HCT116 (cell line): Measurements from ENCODE around the gene CALR. TPM values are rescaled to one million over a fixed set of nuclear protein-coding genes. Genes with fewer than 3 reads are reported as not detected.

Experiments used
- ATAC-seq: fragments of 200-7000 bp; cut with Tn5 transposase; 2 replicates; pipeline ENCODE4 v1.9.1; 2020; ENCODE audit warnings: mild to moderate bottlenecking, moderate library complexity
- BruUV-seq: library from RNA; stranded (reverse); fragments of 400-500 nt; replicated peaks from 2 replicates; lab custom pipeline; 2021; lab: Mats Ljungman, UMichigan
- CTCF ChIA-PET: fragments of 300-600 bp; sonication (Branson Sonifier 250); formaldehyde crosslinking; loops from one replicate; lab custom pipeline; 2021; ENCODE audit warnings: antibody characterized with exemption; lab: Charles Lee
- POLR2A ChIA-PET: fragments of 300-600, 350-600 bp; sonication (Branson Sonifier 250); formaldehyde crosslinking; loops from one replicate; lab custom pipeline; 2021; ENCODE audit warnings: antibody characterized with exemption; lab: Charles Lee
- RAD21 ChIA-PET, 2 experiments: fragments of 300-600 bp; sonication (Branson Sonifier 250); formaldehyde crosslinking; loops; one replicate each; lab custom pipeline; 2023; ENCODE audit warnings: low total read pairs in 2 of 2; ENCODE audit not compliant: uncharacterized antibody in 2 of 2, unreplicated experiment in 2 of 2, low non-redundant PET in 1 of 2; lab: Charles Lee
- DNase-seq: peaks from one replicate; pipeline ENCODE4 v3.0.0-alpha.2; 2010; ENCODE audit warnings: low read depth, low spot score
- H2AFZ ChIP-seq: fragments of 200-600 bp; shearing (Covaris generic), sonication (generic); 2 replicates; pipeline ENCODE4 v1.6.1; 2017; ENCODE audit warnings: low read depth, mixed run types, mixed read lengths, antibody characterized with exemption, low read length; ENCODE audit not compliant: poor library complexity, severe bottlenecking
- H3K27ac ChIP-seq: 2 replicates; pipeline ENCODE4 v1.5.1; 2012; ENCODE audit warnings: low read depth, low read length
- H3K27me3 ChIP-seq: fragments of 200-600 bp; sonication (generic); 2 replicates; pipeline ENCODE4 v1.6.1; 2016; ENCODE audit warnings: mixed run types, low read length, mixed read lengths; ENCODE audit not compliant: insufficient read depth
- H3K36me3 ChIP-seq, 2 experiments: fragments of 200-500 bp in 1 of 2; fragments of 200-600 bp in 1 of 2; sonication (Bioruptor generic) in 1 of 2; sonication (generic) in 1 of 2; 2 replicates each; pipeline versions ENCODE4 v1.5.1 to v1.6.1; 2014 to 2016; ENCODE audit warnings: low read length in 2 of 2, inconsistent platforms in 1 of 2, mixed read lengths in 1 of 2, mixed run types in 1 of 2; ENCODE audit not compliant: insufficient read depth in 2 of 2, control insufficient read depth in 1 of 2
- H3K4me1 ChIP-seq, 2 experiments: fragments of 200-600 bp in 1 of 2; sonication (generic) in 1 of 2; 2 replicates each; pipeline versions ENCODE4 v1.5.1 to v1.6.1; 2012 to 2017; ENCODE audit warnings: low read length in 2 of 2, inconsistent platforms in 1 of 2, mild to moderate bottlenecking in 1 of 2, mixed read lengths in 1 of 2, mixed run types in 1 of 2, moderate library complexity in 1 of 2; ENCODE audit not compliant: insufficient read depth in 2 of 2, control insufficient read depth in 1 of 2
- H3K4me2 ChIP-seq: fragments of 200-600 bp; sonication (generic); 2 replicates; pipeline ENCODE4 v1.6.1; 2017; ENCODE audit warnings: mixed run types, low read length, mixed read lengths
- H3K4me3 ChIP-seq, 2 experiments: fragments of 200-600 bp in 1 of 2; sonication (generic) in 1 of 2; replicated peaks in 1 of 2; 2 replicates each; pipeline ENCODE4 v1.5.1; 2011 to 2016; ENCODE audit warnings: low read length in 2 of 2, control low read depth in 1 of 2, low read depth in 1 of 2, mild to moderate bottlenecking in 1 of 2, mixed read lengths in 1 of 2, mixed run types in 1 of 2
- H3K79me2 ChIP-seq: fragments of 200-600 bp; sonication (generic); 2 replicates; pipeline ENCODE4 v1.6.1; 2017; ENCODE audit warnings: mild to moderate bottlenecking, mixed run types, low read length, moderate library complexity, mixed read lengths; ENCODE audit not compliant: insufficient read depth
- H3K9ac ChIP-seq: fragments of 200-600 bp; sonication (generic); 2 replicates; pipeline ENCODE4 v1.6.1; 2016; ENCODE audit warnings: low read length, mixed read lengths
- H3K9me2 ChIP-seq: fragments of 200-600 bp; sonication (generic), shearing (Covaris generic); 2 replicates; pipeline ENCODE4 v1.6.1; 2017; ENCODE audit warnings: mixed run types, mild to moderate bottlenecking, moderate library complexity; ENCODE audit not compliant: insufficient read depth
- H3K9me3 ChIP-seq, 2 experiments: fragments of 200-500 bp in 1 of 2; fragments of 200-600 bp in 1 of 2; sonication (Bioruptor generic) in 1 of 2; sonication (generic) in 1 of 2; 2 replicates each; pipeline ENCODE4 v1.6.1; 2014 to 2017; ENCODE audit warnings: low read length in 2 of 2, mixed read lengths in 2 of 2, inconsistent platforms in 1 of 2, low read depth in 1 of 2, mild to moderate bottlenecking in 1 of 2, mixed run types in 1 of 2, moderate library complexity in 1 of 2; ENCODE audit not compliant: control insufficient read depth in 1 of 2, insufficient read depth in 1 of 2
- H4K20me1 ChIP-seq: fragments of 200-600 bp; sonication (generic), shearing (Covaris generic); 2 replicates; pipeline ENCODE4 v1.6.1; 2017; ENCODE audit warnings: mixed run types, mild to moderate bottlenecking, moderate library complexity; ENCODE audit not compliant: insufficient read depth
- CBX3 ChIP-seq: IDR thresholded peaks from 2 replicates; pipeline ENCODE4 v1.6.1; 2012; ENCODE audit warnings: low read depth
- EGR1 ChIP-seq: IDR thresholded peaks from 2 replicates; pipeline ENCODE4 v1.6.1; 2012; ENCODE audit warnings: low read depth
- EZH2 ChIP-seq: fragments of 200-600 bp; sonication (generic); IDR thresholded peaks from 2 replicates; pipeline ENCODE4 v1.6.1; 2017; ENCODE audit warnings: antibody characterized with exemption, mixed run types
- EZH2phosphoT487 ChIP-seq: fragments of 200-600 bp; IDR thresholded peaks from 2 replicates; pipeline ENCODE4 v1.6.1; 2018; ENCODE audit warnings: antibody characterized with exemption, borderline replicate concordance
- FOSL1 ChIP-seq: IDR thresholded peaks from 2 replicates; pipeline ENCODE4 v1.6.1; 2012; ENCODE audit warnings: low read depth
- JUND ChIP-seq: IDR thresholded peaks from 2 replicates; pipeline ENCODE4 v1.6.1; 2012
- POLR2A ChIP-seq: IDR thresholded peaks from 2 replicates; pipeline ENCODE4 v1.7.0; 2011; ENCODE audit warnings: borderline replicate concordance; ENCODE audit not compliant: insufficient read depth, insufficient read length; ENCODE audit errors: extremely low read depth
- SIN3A ChIP-seq: IDR thresholded peaks from 2 replicates; pipeline ENCODE4 v1.6.1; 2012; ENCODE audit warnings: low read depth
- SP1 ChIP-seq: IDR thresholded peaks from 2 replicates; pipeline ENCODE4 v1.6.1; 2012; ENCODE audit warnings: low read depth
- YY1 ChIP-seq: IDR thresholded peaks from 2 replicates; pipeline ENCODE4 v1.6.1; 2011; ENCODE audit warnings: low read length, low read depth, moderate library complexity, mild to moderate bottlenecking; ENCODE audit not compliant: insufficient replicate concordance; ENCODE audit errors: extremely low read depth
- ZFX ChIP-seq: fragments of 450-650 bp; IDR thresholded peaks from 2 replicates; pipeline ENCODE4 v1.6.1; 2017
- ZNF274 ChIP-seq: fragments of 200-500 bp; sonication (Bioruptor generic); IDR thresholded peaks from 2 replicates; pipeline ENCODE4 v1.6.1; 2014; ENCODE audit warnings: mild to moderate bottlenecking, low read depth, low read length, inconsistent platforms
- intact Hi-C: fragments of 100-400 bp; cut with micrococcal nuclease; formaldehyde crosslinking; loops from 2 replicates; pipeline ENCODE4 v1.10.0; 2022
- total RNA-seq: library from RNA; stranded (reverse); gene quantifications from one replicate; pipeline ENCODE4 v1.2.1, GENCODE V29; 2021; ENCODE audit not compliant: unreplicated experiment
- TF ChIP-seq, protein P1 (sequence below): IDR thresholded peaks from 2 replicates; pipeline ENCODE4 v1.6.1; 2011; ENCODE audit warnings: mild to moderate bottlenecking, low read length, moderate library complexity; ENCODE audit not compliant: insufficient replicate concordance; ENCODE audit errors: extremely low read depth
- TF ChIP-seq, protein P2 (sequence below): IDR thresholded peaks from 2 replicates; pipeline ENCODE4 v1.6.1; 2012
- TF ChIP-seq, protein P3 (sequence below): IDR thresholded peaks from 2 replicates; pipeline ENCODE4 v1.6.1; 2012

The CALR gene
- total RNA-seq, 1 experiment from 2014 or later: 739 TPM

DNA sequence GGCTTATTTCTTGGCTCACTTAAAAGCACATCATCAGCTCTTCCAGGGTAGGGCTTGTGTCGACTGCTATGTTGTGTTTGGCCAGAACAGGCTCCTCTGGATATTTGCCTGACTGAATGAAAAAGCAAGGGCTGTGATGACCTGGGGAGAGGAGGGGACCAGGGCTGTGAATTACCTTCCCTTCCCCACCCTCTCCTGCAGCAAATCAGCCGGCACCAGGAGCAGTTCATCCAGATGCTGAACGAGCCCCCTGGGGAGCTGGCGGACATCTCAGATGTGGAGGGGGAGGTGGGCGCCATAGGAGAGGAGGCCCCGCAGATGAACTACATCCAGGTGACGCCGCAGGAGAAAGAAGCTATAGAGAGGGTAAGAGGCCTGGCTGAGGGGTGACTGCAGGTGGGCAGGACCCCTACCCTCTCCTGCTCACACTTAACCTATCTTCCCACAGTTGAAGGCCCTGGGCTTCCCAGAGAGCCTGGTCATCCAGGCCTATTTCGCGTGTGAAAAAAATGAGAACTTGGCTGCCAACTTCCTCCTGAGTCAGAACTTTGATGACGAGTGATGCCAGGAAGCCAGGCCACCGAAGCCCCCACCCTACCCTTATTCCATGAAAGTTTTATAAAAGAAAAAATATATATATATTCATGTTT lies 14.2 kb downstream of the CALR start:
- no peak for TF ChIP-seq YY1
- TF ChIP-seq EGR1: no peak
- TF ChIP-seq, protein P1, sequence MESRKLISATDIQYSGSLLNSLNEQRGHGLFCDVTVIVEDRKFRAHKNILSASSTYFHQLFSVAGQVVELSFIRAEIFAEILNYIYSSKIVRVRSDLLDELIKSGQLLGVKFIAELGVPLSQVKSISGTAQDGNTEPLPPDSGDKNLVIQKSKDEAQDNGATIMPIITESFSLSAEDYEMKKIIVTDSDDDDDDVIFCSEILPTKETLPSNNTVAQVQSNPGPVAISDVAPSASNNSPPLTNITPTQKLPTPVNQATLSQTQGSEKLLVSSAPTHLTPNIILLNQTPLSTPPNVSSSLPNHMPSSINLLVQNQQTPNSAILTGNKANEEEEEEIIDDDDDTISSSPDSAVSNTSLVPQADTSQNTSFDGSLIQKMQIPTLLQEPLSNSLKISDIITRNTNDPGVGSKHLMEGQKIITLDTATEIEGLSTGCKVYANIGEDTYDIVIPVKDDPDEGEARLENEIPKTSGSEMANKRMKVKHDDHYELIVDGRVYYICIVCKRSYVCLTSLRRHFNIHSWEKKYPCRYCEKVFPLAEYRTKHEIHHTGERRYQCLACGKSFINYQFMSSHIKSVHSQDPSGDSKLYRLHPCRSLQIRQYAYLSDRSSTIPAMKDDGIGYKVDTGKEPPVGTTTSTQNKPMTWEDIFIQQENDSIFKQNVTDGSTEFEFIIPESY: no peak
- TF ChIP-seq ZFX: no peak
- TF ChIP-seq CBX3: no peak
- no peak for TF ChIP-seq POLR2A
- TF ChIP-seq JUND: no peak
- TF ChIP-seq, protein P2, sequence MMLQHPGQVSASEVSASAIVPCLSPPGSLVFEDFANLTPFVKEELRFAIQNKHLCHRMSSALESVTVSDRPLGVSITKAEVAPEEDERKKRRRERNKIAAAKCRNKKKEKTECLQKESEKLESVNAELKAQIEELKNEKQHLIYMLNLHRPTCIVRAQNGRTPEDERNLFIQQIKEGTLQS: no peak
- no peak for TF ChIP-seq SIN3A
- no peak for TF ChIP-seq FOSL1
- no peak for TF ChIP-seq EZH2
- TF ChIP-seq SP1: no peak
- TF ChIP-seq, protein P3, sequence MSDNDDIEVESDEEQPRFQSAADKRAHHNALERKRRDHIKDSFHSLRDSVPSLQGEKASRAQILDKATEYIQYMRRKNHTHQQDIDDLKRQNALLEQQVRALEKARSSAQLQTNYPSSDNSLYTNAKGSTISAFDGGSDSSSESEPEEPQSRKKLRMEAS: no peak
- TF ChIP-seq EZH2phosphoT487: no peak
- TF ChIP-seq ZNF274: no peak
- ChIA-PET POLR2A (no interaction called here), RAD21 (no interaction called here), CTCF (interaction anchor here (1.6 kb wide), 1 partner anchor 13 kb away, joined by 6 read pairs; no protein-coding TSS in a partner anchor)
- intact Hi-C loops: no loop called here
- H2AFZ ChIP-seq: no peak overlapping the region
- ATAC-seq: no peak
- no peaks in the 10 kb centered on the region; the same call in 1 of the 2 replicates for H4K20me1 ChIP-seq
- H3K9me3 ChIP-seq: no peaks in the 10 kb centered on the region
- peaks cover 31 to 52% of the 10 kb centered on the region in 2 experiments for H3K36me3 ChIP-seq
- no peak overlapping the region for H3K4me2 ChIP-seq
- H3K27ac ChIP-seq: no peak overlapping the region
- no peaks in the 10 kb centered on the region for H3K9me2 ChIP-seq
- peaks cover 77% of the 10 kb centered on the region for H3K79me2 ChIP-seq
- no peak overlapping the region for H3K4me3 ChIP-seq
- H3K4me1 ChIP-seq: peaks cover 9 to 26% of the 10 kb centered on the region in 2 experiments
- BruUV-seq: no TSS peak
- no peak for DNase-seq
- H3K9ac ChIP-seq: no peak overlapping the region
- no peaks in the 10 kb centered on the region for H3K27me3 ChIP-seq
